Ishikawa (cell line): ENCODE results near the gene PCNA.
A peak's percentile ranks its signal among the peaks of the same experiment; 100 is the strongest.

Source experiments
- CEBPB ChIP-seq: IDR thresholded peaks from 2 replicates; pipeline ENCODE4 v1.6.1; 2012
- CREB1 ChIP-seq: IDR thresholded peaks from 2 replicates; pipeline ENCODE4 v1.6.1; 2012; ENCODE audit warnings: low read depth
- EP300 ChIP-seq: IDR thresholded peaks from 2 replicates; pipeline ENCODE4 v1.6.1; 2012; ENCODE audit warnings: borderline replicate concordance
- FOXM1 ChIP-seq: IDR thresholded peaks from 2 replicates; pipeline ENCODE4 v1.6.1; 2012; ENCODE audit warnings: low read depth, borderline replicate concordance
- MAX ChIP-seq: IDR thresholded peaks from 2 replicates; pipeline ENCODE4 v1.6.1; 2012
- NFIC ChIP-seq: IDR thresholded peaks from 2 replicates; pipeline ENCODE4 v1.6.1; 2012
- RAD21 ChIP-seq: IDR thresholded peaks from 2 replicates; pipeline ENCODE4 v1.6.1; 2012; ENCODE audit warnings: low read depth
- TAF1 ChIP-seq: IDR thresholded peaks from 2 replicates; pipeline ENCODE4 v1.6.1; 2012; ENCODE audit warnings: low read depth, mild to moderate bottlenecking
- TCF12 ChIP-seq: IDR thresholded peaks from 2 replicates; pipeline ENCODE4 v1.6.1; 2012; ENCODE audit warnings: low read depth
- YY1 ChIP-seq: IDR thresholded peaks from 2 replicates; pipeline ENCODE4 v1.6.1; 2012; ENCODE audit warnings: low read depth
- ZBTB7A ChIP-seq: IDR thresholded peaks from 2 replicates; pipeline ENCODE4 v1.6.1; 2012; ENCODE audit warnings: low read depth
- TF ChIP-seq, protein P1 (sequence below): IDR thresholded peaks from 2 replicates; pipeline ENCODE4 v1.6.1; 2012
- TF ChIP-seq, protein P2 (sequence below): IDR thresholded peaks from 2 replicates; pipeline ENCODE4 v1.6.1; 2012; ENCODE audit warnings: low read depth, mild to moderate bottlenecking

Gene PCNA

DNA sequence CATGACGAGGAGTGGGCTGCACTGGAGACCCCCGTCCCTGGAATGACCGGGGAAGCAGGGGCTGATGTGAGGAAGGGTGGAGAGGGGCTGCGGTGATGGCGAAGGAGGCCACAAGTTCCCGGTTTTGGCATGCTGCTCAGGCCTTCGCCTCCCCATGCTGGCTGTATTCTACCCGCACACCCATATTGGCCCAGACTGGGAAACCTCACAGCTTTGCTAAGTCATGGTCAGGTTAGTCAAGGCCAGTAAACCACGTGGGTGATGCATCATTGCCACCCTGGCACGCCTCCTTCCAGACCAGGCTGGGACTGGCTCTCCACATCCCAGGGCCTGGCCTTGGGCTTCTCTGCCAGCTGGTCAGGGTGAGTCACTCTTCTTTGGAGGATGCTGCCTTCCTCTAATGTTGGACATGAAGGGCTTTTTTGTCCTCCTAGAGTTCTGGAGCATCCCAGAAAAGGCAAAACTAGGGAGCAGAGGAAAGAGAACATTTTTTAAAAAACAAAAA, 53.8 kb downstream of the PCNA start:
- no peak for TF ChIP-seq NFIC
- no peak for TF ChIP-seq EP300
- peak; percentile 83 for TF ChIP-seq MAX
- peak; percentile 30; the same call in 1 of the 2 replicates for TF ChIP-seq ZBTB7A
- TF ChIP-seq TAF1 = no peak
- TF ChIP-seq, protein P1, sequence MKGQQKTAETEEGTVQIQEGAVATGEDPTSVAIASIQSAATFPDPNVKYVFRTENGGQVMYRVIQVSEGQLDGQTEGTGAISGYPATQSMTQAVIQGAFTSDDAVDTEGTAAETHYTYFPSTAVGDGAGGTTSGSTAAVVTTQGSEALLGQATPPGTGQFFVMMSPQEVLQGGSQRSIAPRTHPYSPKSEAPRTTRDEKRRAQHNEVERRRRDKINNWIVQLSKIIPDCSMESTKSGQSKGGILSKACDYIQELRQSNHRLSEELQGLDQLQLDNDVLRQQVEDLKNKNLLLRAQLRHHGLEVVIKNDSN = peak; percentile 79

- TF ChIP-seq EP300 (no peak), ZBTB7A (no peak), CREB1 (no peak), TCF12 (no peak), YY1 (no peak), TAF1 (no peak), CEBPB (no peak), NFIC (no peak), RAD21 (no peak), FOXM1 (no peak), MAX (no peak)
- TF ChIP-seq, protein P1 = no peak
- TF ChIP-seq, protein P2, sequence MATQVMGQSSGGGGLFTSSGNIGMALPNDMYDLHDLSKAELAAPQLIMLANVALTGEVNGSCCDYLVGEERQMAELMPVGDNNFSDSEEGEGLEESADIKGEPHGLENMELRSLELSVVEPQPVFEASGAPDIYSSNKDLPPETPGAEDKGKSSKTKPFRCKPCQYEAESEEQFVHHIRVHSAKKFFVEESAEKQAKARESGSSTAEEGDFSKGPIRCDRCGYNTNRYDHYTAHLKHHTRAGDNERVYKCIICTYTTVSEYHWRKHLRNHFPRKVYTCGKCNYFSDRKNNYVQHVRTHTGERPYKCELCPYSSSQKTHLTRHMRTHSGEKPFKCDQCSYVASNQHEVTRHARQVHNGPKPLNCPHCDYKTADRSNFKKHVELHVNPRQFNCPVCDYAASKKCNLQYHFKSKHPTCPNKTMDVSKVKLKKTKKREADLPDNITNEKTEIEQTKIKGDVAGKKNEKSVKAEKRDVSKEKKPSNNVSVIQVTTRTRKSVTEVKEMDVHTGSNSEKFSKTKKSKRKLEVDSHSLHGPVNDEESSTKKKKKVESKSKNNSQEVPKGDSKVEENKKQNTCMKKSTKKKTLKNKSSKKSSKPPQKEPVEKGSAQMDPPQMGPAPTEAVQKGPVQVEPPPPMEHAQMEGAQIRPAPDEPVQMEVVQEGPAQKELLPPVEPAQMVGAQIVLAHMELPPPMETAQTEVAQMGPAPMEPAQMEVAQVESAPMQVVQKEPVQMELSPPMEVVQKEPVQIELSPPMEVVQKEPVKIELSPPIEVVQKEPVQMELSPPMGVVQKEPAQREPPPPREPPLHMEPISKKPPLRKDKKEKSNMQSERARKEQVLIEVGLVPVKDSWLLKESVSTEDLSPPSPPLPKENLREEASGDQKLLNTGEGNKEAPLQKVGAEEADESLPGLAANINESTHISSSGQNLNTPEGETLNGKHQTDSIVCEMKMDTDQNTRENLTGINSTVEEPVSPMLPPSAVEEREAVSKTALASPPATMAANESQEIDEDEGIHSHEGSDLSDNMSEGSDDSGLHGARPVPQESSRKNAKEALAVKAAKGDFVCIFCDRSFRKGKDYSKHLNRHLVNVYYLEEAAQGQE = no peak
These were observed 54.4 kb downstream of the PCNA start for GRCh38 chr20:5065166-5065878.
